HG03025 (cell line): ENCODE measurements around the gene UST.
"Not testable (repeated sequence)": the region's sequence is repeated elsewhere in the genome, so short reads cannot be mapped to it uniquely, and the experiment has no call there.

Experiments
- ATAC-seq: cut with Tn5 transposase; IDR thresholded peaks from one replicate; pipeline ENCODE4 v1.9.1; 2021; ENCODE audit warnings: mild to moderate bottlenecking, moderate library complexity; ENCODE audit not compliant: unreplicated experiment, low FRiP score

The UST gene

GRCh38 chr6:148990403-148990802 lies 243.6 kb downstream of the UST start:
- no peak for ATAC-seq

- no peak for ATAC-seq
Measured at GRCh38 chr6:148996815-148997214, 250.0 kb downstream of the UST start.

- ATAC-seq: no peak
Measured at GRCh38 chr6:148997865-148998264, 251.0 kb downstream of the UST start.

- ATAC-seq: no peak
Measured at GRCh38 chr6:148998704-148999103, 251.9 kb downstream of the UST start.

- ATAC-seq: no peak
Measured at GRCh38 chr6:148999501-148999900, 252.7 kb downstream of the UST start.

- no peak for ATAC-seq
Measured at GRCh38 chr6:148999929-149000468, 253.2 kb downstream of the UST start.

GRCh38 chr6:149001422-149001821 lies 254.6 kb downstream of the UST start:
- ATAC-seq: no peak

GRCh38 chr6:149003560-149003959 lies 256.7 kb downstream of the UST start:
- no peak for ATAC-seq

GRCh38 chr6:149004664-149005063 lies 257.8 kb downstream of the UST start:
- no peak for ATAC-seq

GRCh38 chr6:149006236-149006635 lies 259.4 kb downstream of the UST start:
- not testable (repeated sequence) for ATAC-seq

- ATAC-seq: no peak
Measured at GRCh38 chr6:149006671-149007070, 259.8 kb downstream of the UST start.

- ATAC-seq: no peak
Measured at GRCh38 chr6:149007846-149008245, 261.0 kb downstream of the UST start.

- ATAC-seq: no peak
Measured at GRCh38 chr6:149008741-149009140, 261.9 kb downstream of the UST start.

GRCh38 chr6:149012040-149012545 lies 265.3 kb downstream of the UST start:
- ATAC-seq: no peak

- no peak for ATAC-seq
Measured at GRCh38 chr6:149013586-149014344, 266.9 kb downstream of the UST start.

GRCh38 chr6:149014631-149015534 lies 268.1 kb downstream of the UST start:
- no peak for ATAC-seq

GRCh38 chr6:149015535-149016525 lies 269.0 kb downstream of the UST start:
- no peak for ATAC-seq

- ATAC-seq: no peak
Measured at GRCh38 chr6:149016716-149017115, 269.9 kb downstream of the UST start.

GRCh38 chr6:149020319-149020718 lies 273.5 kb downstream of the UST start:
- no peak for ATAC-seq

GRCh38 chr6:149024361-149024760 lies 277.5 kb downstream of the UST start:
- ATAC-seq: no peak
